ENCODE data around the gene ZFC3H1. TPM values are rescaled to one million over a fixed set of nuclear protein-coding genes. Genes with fewer than 3 reads are reported as not detected.

The ZFC3H1 gene
- total and polyA plus RNA-seq, 2 of the 4 experiments (the other 2 are of a cell fraction), result 16.8 to 23.3 TPM

DNA sequence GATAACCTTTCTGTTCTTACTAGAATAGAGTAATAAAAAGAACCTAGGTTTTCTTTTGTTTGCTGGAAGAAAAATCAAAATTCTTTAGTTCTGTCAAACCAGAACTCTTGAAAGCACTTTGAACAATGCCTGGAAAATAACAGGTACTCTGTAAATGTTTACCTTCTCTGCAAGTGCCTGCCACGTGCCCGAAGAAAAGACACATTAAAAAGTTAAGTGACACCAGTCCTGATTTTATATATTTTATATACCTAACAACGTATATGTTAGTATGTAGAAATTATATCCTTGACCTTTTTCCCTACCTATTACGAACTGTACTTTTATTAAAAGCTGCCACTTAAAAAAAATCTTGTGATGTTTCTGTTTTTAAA, 1.4 kb upstream of the ZFC3H1 start:
- H2AFZ ChIP-seq (replicated peaks; ENCODE audit: low read length, poor library complexity), result no peak overlapping the region
- no peaks in the 10 kb centered on the region for H3K9me3 ChIP-seq (ENCODE audit: control insufficient read depth, insufficient read depth, low read length)
- ATAC-seq (ENCODE audit: low read depth) (no peak), DNase-seq (no peak)
- H4K20me1 ChIP-seq (ENCODE audit: insufficient read depth, low read length), result peaks cover 23% of the 10 kb centered on the region
- WGBS, 2 experiments (ENCODE audit: extremely low coverage in 2 of 2, insufficient read length in 1 of 2), result no CpG with 5 or more reads among the region's 4 CpGs
- in situ Hi-C loops (cut with MboI; ENCODE audit: low sequenced_read_pairs) (loop anchor here (10.0 to 25.0 kb wide), 2 partner anchors 90 to 597 kb away; partner anchors contain the start of genes RAB21 and TRHDE), dilution Hi-C loops (cut with HindIII; ENCODE audit: low sequenced_read_pairs, unreplicated experiment) (no loop called here), intact Hi-C loops (cut with micrococcal nuclease) (no loop called here)
- no peak for TF ChIP-seq RAD21 (IDR thresholded peaks at IDR 0.05; ENCODE audit: low read length)
- TF ChIP-seq MXI1 (IDR thresholded peaks at IDR 0.05; ENCODE audit: borderline replicate concordance, low read depth, low read length), result no peak
- TF ChIP-seq FOS (IDR thresholded peaks at IDR 0.05; ENCODE audit: low read depth, low read length), result no peak
- TF ChIP-seq RCOR1 (IDR thresholded peaks at IDR 0.05; ENCODE audit: insufficient replicate concordance, low read length), result no peak
- no peak for TF ChIP-seq CHD1 (IDR thresholded peaks at IDR 0.05; ENCODE audit: low read depth, low read length)
- no peak for TF ChIP-seq SMC3 (IDR thresholded peaks at IDR 0.05; ENCODE audit: low read depth, low read length)
- TF ChIP-seq RFX5 (IDR thresholded peaks at IDR 0.05; ENCODE audit: low read depth, low read length), result no peak
- TF ChIP-seq, protein P1, sequence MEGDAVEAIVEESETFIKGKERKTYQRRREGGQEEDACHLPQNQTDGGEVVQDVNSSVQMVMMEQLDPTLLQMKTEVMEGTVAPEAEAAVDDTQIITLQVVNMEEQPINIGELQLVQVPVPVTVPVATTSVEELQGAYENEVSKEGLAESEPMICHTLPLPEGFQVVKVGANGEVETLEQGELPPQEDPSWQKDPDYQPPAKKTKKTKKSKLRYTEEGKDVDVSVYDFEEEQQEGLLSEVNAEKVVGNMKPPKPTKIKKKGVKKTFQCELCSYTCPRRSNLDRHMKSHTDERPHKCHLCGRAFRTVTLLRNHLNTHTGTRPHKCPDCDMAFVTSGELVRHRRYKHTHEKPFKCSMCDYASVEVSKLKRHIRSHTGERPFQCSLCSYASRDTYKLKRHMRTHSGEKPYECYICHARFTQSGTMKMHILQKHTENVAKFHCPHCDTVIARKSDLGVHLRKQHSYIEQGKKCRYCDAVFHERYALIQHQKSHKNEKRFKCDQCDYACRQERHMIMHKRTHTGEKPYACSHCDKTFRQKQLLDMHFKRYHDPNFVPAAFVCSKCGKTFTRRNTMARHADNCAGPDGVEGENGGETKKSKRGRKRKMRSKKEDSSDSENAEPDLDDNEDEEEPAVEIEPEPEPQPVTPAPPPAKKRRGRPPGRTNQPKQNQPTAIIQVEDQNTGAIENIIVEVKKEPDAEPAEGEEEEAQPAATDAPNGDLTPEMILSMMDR (conservative IDR thresholded peaks at IDR 0.05; ENCODE audit: low read depth, low read length), result no peak
- TF ChIP-seq POLR2A (IDR thresholded peaks at IDR 0.05; ENCODE audit: low read depth, low read length), result no peak
- no peak for TF ChIP-seq MAZ (IDR thresholded peaks at IDR 0.05; ENCODE audit: borderline replicate concordance, low read depth, low read length)
- no peak for TF ChIP-seq CEBPB (IDR thresholded peaks at IDR 0.05; ENCODE audit: low read depth, low read length)
- TF ChIP-seq MAFK (IDR thresholded peaks at IDR 0.05; ENCODE audit: low read depth, low read length), result no peak
- no peak overlapping the region for H2BK120ac ChIP-seq (ENCODE audit: low read depth, low read length)
- peak overlapping the region; percentile 93; the same call in 1 of the 2 replicates for H3K23ac ChIP-seq (ENCODE audit: low read depth, low read length)
- H3K4ac ChIP-seq (ENCODE audit: low read depth, low read length), result no peak overlapping the region
- H3K9ac ChIP-seq (ENCODE audit: low read depth, low read length), result peak overlapping the region; percentile 95; the same call in 1 of the 2 replicates
- no peaks in the 10 kb centered on the region for H3K9me1 ChIP-seq (ENCODE audit: insufficient read depth, low read length)
- H3K4me1 ChIP-seq (ENCODE audit: control insufficient read depth, insufficient read depth, low read length), result no peaks in the 10 kb centered on the region
- no peaks in the 10 kb centered on the region for H3K27me3 ChIP-seq (ENCODE audit: control insufficient read depth, insufficient read depth, low read length)
- H3K79me1 ChIP-seq (ENCODE audit: low read depth in 1 of 2, low read length in 2 of 2), result peaks cover 8 to 22% of the 10 kb centered on the region in 2 experiments; a peak in 3 of 4 replicates
- peak overlapping the region; percentile 68 for H3K4me3 ChIP-seq (ENCODE audit: insufficient read depth, low read depth, low read length)
- ChIA-PET CTCF (no interaction called here), POLR2A (ENCODE audit: unreplicated experiment) (no interaction called here)
- no peak overlapping the region for H2BK15ac ChIP-seq (ENCODE audit: low read depth, low read length)
- H2BK5ac ChIP-seq (ENCODE audit: low read depth, low read length, poor library complexity, severe bottlenecking), result no peak overlapping the region
- H3K27ac ChIP-seq (ENCODE audit: insufficient read depth, low read length), result no peak overlapping the region
- H3K36me3 ChIP-seq (ENCODE audit: control insufficient read depth, insufficient read depth, low read length), result peaks cover 3% of the 10 kb centered on the region; the same call in 1 of the 2 replicates
- BruUV-seq (replicated peaks), result no TSS peak
- peak overlapping the region; percentile 82 for H3K4me2 ChIP-seq (ENCODE audit: low read depth, low read length)
- H3K18ac ChIP-seq (ENCODE audit: low read depth, low read length), result no peak overlapping the region
- H4K5ac ChIP-seq (ENCODE audit: low read depth, low read length), result no peak overlapping the region
- no peak overlapping the region for H2BK20ac ChIP-seq (ENCODE audit: low read depth, low read length)
- H4K8ac ChIP-seq (ENCODE audit: low read depth in 2 of 2, low read length in 2 of 2), result 0 out of 4 replicates have a peak overlapping the region, but pooled peaks of 1 of the 2 experiments have one; percentile 70
- no peak overlapping the region for H4K91ac ChIP-seq (ENCODE audit: insufficient read depth, low read depth, low read length)
- H3K14ac ChIP-seq (replicated peaks; ENCODE audit: low read depth, low read length), result 0 out of 2 replicates have a peak overlapping the region, but pooled peaks have one; percentile 30
- H2AK9ac ChIP-seq (replicated peaks; ENCODE audit: low read depth, low read length, poor library complexity), result no peak overlapping the region
- H2AK5ac ChIP-seq (ENCODE audit: low read depth, low read length), result no peak overlapping the region
- peak overlapping the region; percentile 88; the same call in 1 of the 2 replicates for H3K56ac ChIP-seq (ENCODE audit: extremely low read depth, insufficient read depth, low read length)

Data from IMR-90 (cell line).